Suprapubic skin (tissue), 4 donors: ENCODE results near the gene ANO2. TPM values are rescaled to one million over a fixed set of nuclear protein-coding genes. Genes with fewer than 3 reads are reported as not detected.

ENCODE experiments used
- DNase-seq, 2 donors: peaks; one replicate each; pipeline ENCODE4 v3.0.0-alpha.2; 2019; ENCODE audit warnings: low spot score in 2 of 2
- H3K27ac ChIP-seq: fragments of 200-600 bp; sonication (generic); one replicate; pipeline ENCODE4 v1.5.1; 2019
- H3K27me3 ChIP-seq: fragments of 200-600 bp; sonication (generic); one replicate; pipeline ENCODE4 v1.5.1; 2019
- H3K36me3 ChIP-seq: fragments of 200-600 bp; sonication (generic); one replicate; pipeline ENCODE4 v1.5.1; 2019
- H3K4me1 ChIP-seq: fragments of 200-600 bp; sonication (generic); one replicate; pipeline ENCODE4 v1.5.1; 2019
- H3K4me3 ChIP-seq: fragments of 200-600 bp; sonication (generic); one replicate; pipeline ENCODE4 v1.5.1; 2019; ENCODE audit warnings: mild to moderate bottlenecking
- H3K9me3 ChIP-seq: fragments of 200-600 bp; sonication (generic); one replicate; pipeline ENCODE4 v1.5.1; 2019
- EP300 ChIP-seq: sonication (generic); formaldehyde crosslinking; IDR thresholded peaks from one replicate; pipeline ENCODE4 v1.6.1; 2017; ENCODE audit warnings: antibody characterized with exemption
- POLR2A ChIP-seq, 2 donors: fragments of 450-650 bp; IDR thresholded peaks; one replicate each; pipeline ENCODE4 v1.6.1; 2017; ENCODE audit warnings: antibody characterized with exemption in 2 of 2, mild to moderate bottlenecking in 2 of 2, moderate library complexity in 2 of 2
- POLR2AphosphoS5 ChIP-seq, 3 donors: sonication (generic); formaldehyde crosslinking; IDR thresholded peaks; one replicate each; pipeline ENCODE4 v1.6.1; 2017; ENCODE audit warnings: antibody characterized with exemption in 3 of 3
- WGBS: methylation state at CpG from one replicate; pipeline ENCODE4 v1.1.5; 2018; 5-methylcytosine and 5-hydroxymethylcytosine counted together
- total RNA-seq, 4 donors: library from RNA; depleted of rRNA; stranded (reverse); fragments of >200 nt; gene quantifications; one replicate each; pipeline ENCODE4 v1.1.0, GENCODE V29; 2016
- TF ChIP-seq, protein P1 (sequence below), 2 donors: fragments of 200-600 bp in 1 of 2; fragments of 450-650 bp in 1 of 2; sonication (generic) in 1 of 2; IDR thresholded peaks; one replicate each; pipeline ENCODE4 v1.5.1; 2016 to 2019; ENCODE audit warnings: antibody characterized with exemption in 2 of 2, mild to moderate bottlenecking in 1 of 2, moderate library complexity in 1 of 2

ANO2 gene
- total RNA-seq, 4 donors from 2014 or later: 1.1 to 9.7 (median 2.0) TPM

GRCh38 chr12:5557906-5558305, 387.2 kb downstream of the ANO2 start:
- Histone ChIP-seq H3K36me3 (no peaks in the 10 kb centered on the region), H3K27ac (no peak overlapping the region), H3K27me3 (no peaks in the 10 kb centered on the region), H3K4me1 (no peaks in the 10 kb centered on the region), H3K9me3 (no peaks in the 10 kb centered on the region), H3K4me3 (no peak overlapping the region)
- DNase-seq: no peak
- no peak for TF ChIP-seq POLR2A (IDR thresholded peaks at IDR 0.05)
- no peak for TF ChIP-seq EP300
- TF ChIP-seq, protein P1, sequence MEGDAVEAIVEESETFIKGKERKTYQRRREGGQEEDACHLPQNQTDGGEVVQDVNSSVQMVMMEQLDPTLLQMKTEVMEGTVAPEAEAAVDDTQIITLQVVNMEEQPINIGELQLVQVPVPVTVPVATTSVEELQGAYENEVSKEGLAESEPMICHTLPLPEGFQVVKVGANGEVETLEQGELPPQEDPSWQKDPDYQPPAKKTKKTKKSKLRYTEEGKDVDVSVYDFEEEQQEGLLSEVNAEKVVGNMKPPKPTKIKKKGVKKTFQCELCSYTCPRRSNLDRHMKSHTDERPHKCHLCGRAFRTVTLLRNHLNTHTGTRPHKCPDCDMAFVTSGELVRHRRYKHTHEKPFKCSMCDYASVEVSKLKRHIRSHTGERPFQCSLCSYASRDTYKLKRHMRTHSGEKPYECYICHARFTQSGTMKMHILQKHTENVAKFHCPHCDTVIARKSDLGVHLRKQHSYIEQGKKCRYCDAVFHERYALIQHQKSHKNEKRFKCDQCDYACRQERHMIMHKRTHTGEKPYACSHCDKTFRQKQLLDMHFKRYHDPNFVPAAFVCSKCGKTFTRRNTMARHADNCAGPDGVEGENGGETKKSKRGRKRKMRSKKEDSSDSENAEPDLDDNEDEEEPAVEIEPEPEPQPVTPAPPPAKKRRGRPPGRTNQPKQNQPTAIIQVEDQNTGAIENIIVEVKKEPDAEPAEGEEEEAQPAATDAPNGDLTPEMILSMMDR (IDR thresholded peaks at IDR 0.05): no peak
- TF ChIP-seq POLR2AphosphoS5 (IDR thresholded peaks at IDR 0.05): no peak
- 33% methylated on average over 3 of the region's 4 CpGs for WGBS

DNA sequence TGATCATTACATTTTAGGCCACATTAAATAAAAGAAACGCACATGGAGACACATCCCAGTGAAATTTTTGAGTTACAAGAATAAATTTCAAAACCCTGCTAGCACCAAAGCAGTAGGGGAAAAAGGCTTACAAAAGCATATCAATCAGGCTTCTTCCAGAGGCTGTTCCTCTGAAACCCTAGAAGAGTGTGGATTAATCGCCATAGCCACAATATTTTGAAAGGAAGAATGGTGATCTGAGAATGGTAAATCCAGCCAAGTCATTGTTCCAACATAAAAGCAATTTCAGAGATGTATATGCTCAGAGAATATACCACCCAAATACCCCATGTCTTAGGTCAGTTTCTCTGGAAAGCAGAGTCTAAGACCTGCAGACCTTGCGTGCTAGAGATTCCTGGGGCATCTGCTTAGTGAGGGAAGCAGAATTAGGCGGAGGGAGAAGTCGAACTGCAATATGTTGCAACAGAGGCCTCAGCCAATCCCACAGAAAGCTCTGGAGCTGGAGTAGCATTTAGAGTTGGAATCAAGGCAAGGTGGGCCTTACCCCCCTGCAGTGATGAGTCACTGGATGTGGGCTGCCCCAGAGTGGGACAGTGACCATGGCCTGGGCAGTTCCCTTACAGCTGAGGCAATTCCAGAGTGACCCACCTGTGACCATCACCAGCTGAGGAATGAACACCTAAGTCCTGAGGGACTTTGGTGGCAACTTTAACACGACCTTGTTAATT, 387.9 kb downstream of the ANO2 start:
- no peak for DNase-seq
- Histone ChIP-seq H3K9me3 (no peaks in the 10 kb centered on the region), H3K36me3 (no peaks in the 10 kb centered on the region), H3K27ac (no peak overlapping the region), H3K4me1 (no peaks in the 10 kb centered on the region), H3K27me3 (no peaks in the 10 kb centered on the region), H3K4me3 (no peak overlapping the region)
- 78% methylated on average over 6 of the region's 6 CpGs for WGBS
- TF ChIP-seq, protein P1 (IDR thresholded peaks at IDR 0.05): no peak
- TF ChIP-seq EP300: no peak
- no peak for TF ChIP-seq POLR2A (IDR thresholded peaks at IDR 0.05)
- TF ChIP-seq POLR2AphosphoS5 (IDR thresholded peaks at IDR 0.05): no peak

DNA sequence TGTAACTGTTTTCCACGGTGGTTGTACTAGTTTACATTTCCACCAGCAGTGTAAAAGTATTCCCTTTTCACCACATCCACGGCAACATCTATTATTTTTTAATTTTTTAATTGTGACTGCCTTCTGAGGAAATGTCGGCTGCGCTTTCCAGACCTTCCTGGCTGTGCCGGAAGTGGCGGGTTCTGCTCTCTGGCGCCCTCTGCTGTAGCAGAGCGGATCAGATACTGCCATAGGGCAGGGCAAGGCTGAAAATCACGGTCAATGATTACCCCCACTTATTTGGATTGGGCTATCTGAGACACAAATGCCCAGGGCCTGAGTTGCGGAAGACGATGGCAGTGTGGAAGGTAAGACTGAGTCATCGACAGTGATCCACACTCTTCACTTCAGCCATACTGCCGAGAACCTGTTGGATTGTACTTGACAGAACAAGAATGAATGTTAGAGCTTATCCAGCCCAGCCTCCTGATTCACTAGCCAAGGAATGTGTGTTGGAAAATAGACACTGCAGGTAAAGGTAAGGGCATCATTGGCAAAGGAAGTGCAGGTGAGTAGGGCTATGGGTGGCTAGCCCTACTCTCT, 388.9 kb downstream of the ANO2 start:
- Histone ChIP-seq H3K27ac (no peak overlapping the region), H3K9me3 (no peaks in the 10 kb centered on the region), H3K27me3 (no peaks in the 10 kb centered on the region), H3K36me3 (no peaks in the 10 kb centered on the region), H3K4me3 (no peak overlapping the region), H3K4me1 (no peaks in the 10 kb centered on the region)
- WGBS: 92% methylated on average over 13 of the region's 13 CpGs
- no peak for TF ChIP-seq POLR2A (IDR thresholded peaks at IDR 0.05)
- DNase-seq: no peak

GRCh38 chr12:5554711-5555110, 390.3 kb downstream of the ANO2 start:
- no peaks in the 10 kb centered on the region for H3K4me1 ChIP-seq
- H3K9me3 ChIP-seq: no peaks in the 10 kb centered on the region
- no peak for DNase-seq
- no peak for TF ChIP-seq POLR2A (IDR thresholded peaks at IDR 0.05)
- no peak for TF ChIP-seq POLR2AphosphoS5 (IDR thresholded peaks at IDR 0.05)
- no peak for TF ChIP-seq EP300
- TF ChIP-seq, protein P1 (IDR thresholded peaks at IDR 0.05): no peak
- H3K4me3 ChIP-seq: no peak overlapping the region
- no peak overlapping the region for H3K27ac ChIP-seq
- H3K27me3 ChIP-seq: peaks cover 3% of the 10 kb centered on the region
- no peaks in the 10 kb centered on the region for H3K36me3 ChIP-seq
- 48% methylated on average over 4 of the region's 4 CpGs for WGBS

- Histone ChIP-seq H3K9me3 (no peaks in the 10 kb centered on the region), H3K4me3 (no peak overlapping the region), H3K36me3 (no peaks in the 10 kb centered on the region), H3K27me3 (peaks cover 18% of the 10 kb centered on the region), H3K4me1 (no peaks in the 10 kb centered on the region), H3K27ac (no peak overlapping the region)
- WGBS: 89% methylated on average over 5 of the region's 5 CpGs
- DNase-seq: no peak
- TF ChIP-seq POLR2AphosphoS5 (IDR thresholded peaks at IDR 0.05) (no peak), POLR2A (IDR thresholded peaks at IDR 0.05) (no peak), EP300 (no peak)
- TF ChIP-seq, protein P1 (IDR thresholded peaks at IDR 0.05): no peak
Measured at GRCh38 chr12:5549011-5549410, 396.0 kb downstream of the ANO2 start.
